Activated naive CD4-positive, alpha-beta T cell treated with Interleukin-2 at 50 U/mL for 16 hours (primary cell): ENCODE data around the gene SGF29.
"Not testable (repeated sequence)": the region's sequence is repeated elsewhere in the genome, so short reads cannot be mapped to it uniquely, and the experiment has no call there.

ENCODE experiments used
- DNase-seq: peaks from one replicate; pipeline ENCODE4 v3.0.0-alpha.2; 2020

Gene SGF29

GRCh38 chr16:28597692-28598261 lies 44.1 kb downstream of the SGF29 start:
- DNase-seq, result no peak

GRCh38 chr16:28599377-28600285 lies 45.9 kb downstream of the SGF29 start:
- DNase-seq, result not testable (repeated sequence)

GRCh38 chr16:28600965-28601364 lies 47.2 kb downstream of the SGF29 start:
- not testable (repeated sequence) for DNase-seq

- DNase-seq, result not testable (repeated sequence)
Observed at GRCh38 chr16:28601589-28601988, 47.9 kb downstream of the SGF29 start.

GRCh38 chr16:28602062-28602461 lies 48.3 kb downstream of the SGF29 start:
- not testable (repeated sequence) for DNase-seq

GRCh38 chr16:28602529-28602928 lies 48.8 kb downstream of the SGF29 start:
- DNase-seq, result no peak

- no peak for DNase-seq
Observed at GRCh38 chr16:28603381-28604185, 49.9 kb downstream of the SGF29 start.

- DNase-seq, result no peak
Observed at GRCh38 chr16:28604186-28604565, 50.5 kb downstream of the SGF29 start.

GRCh38 chr16:28606291-28607115 lies 52.8 kb downstream of the SGF29 start:
- DNase-seq, result no peak

- no peak for DNase-seq
Observed at GRCh38 chr16:28607116-28607623, 53.5 kb downstream of the SGF29 start.

GRCh38 chr16:28607681-28608495 lies 54.2 kb downstream of the SGF29 start:
- DNase-seq, result not testable (repeated sequence)

GRCh38 chr16:28608496-28608808 lies 54.7 kb downstream of the SGF29 start:
- not testable (repeated sequence) for DNase-seq

- DNase-seq, result not testable (repeated sequence)
Observed at GRCh38 chr16:28608867-28609596, 55.3 kb downstream of the SGF29 start.

- no peak for DNase-seq
Observed at GRCh38 chr16:28609631-28610594, 56.2 kb downstream of the SGF29 start, which contains the start of gene SULT1A1. Gene SULT1A1 (minus strand): TSS chr16:28610044. CDS start chr16:28608855, 1,189 bp downstream.

- no peak for DNase-seq
Observed at GRCh38 chr16:28610595-28611191, 57.0 kb downstream of the SGF29 start.

GRCh38 chr16:28612359-28613280 lies 58.9 kb downstream of the SGF29 start:
- not testable (repeated sequence) for DNase-seq

GRCh38 chr16:28613912-28614311 lies 60.2 kb downstream of the SGF29 start:
- not testable (repeated sequence) for DNase-seq

GRCh38 chr16:28614561-28614960 lies 60.8 kb downstream of the SGF29 start:
- not testable (repeated sequence) for DNase-seq
